Transverse colon (tissue), 3 donors: Measurements from ENCODE around the gene TRIM44.

Experiments used
- POLR2A ChIP-seq: fragments of 450-650 bp; IDR thresholded peaks from one replicate; pipeline ENCODE4 v1.6.1; 2016; ENCODE audit warnings: antibody characterized with exemption, mild to moderate bottlenecking, moderate library complexity
- TF ChIP-seq, protein P1 (sequence below), 5 experiments: fragments of 200-600 bp in 3 of 5; fragments of 450-650 bp in 2 of 5; sonication (generic) in 3 of 5; IDR thresholded peaks; 1 replicate in 2 of 5; 2 replicates in 3 of 5; pipeline ENCODE4 v1.5.1; 2016 to 2017; ENCODE audit warnings: antibody characterized with exemption in 5 of 5, inconsistent platforms in 3 of 5, mild to moderate bottlenecking in 2 of 5, moderate library complexity in 1 of 5

DNA sequence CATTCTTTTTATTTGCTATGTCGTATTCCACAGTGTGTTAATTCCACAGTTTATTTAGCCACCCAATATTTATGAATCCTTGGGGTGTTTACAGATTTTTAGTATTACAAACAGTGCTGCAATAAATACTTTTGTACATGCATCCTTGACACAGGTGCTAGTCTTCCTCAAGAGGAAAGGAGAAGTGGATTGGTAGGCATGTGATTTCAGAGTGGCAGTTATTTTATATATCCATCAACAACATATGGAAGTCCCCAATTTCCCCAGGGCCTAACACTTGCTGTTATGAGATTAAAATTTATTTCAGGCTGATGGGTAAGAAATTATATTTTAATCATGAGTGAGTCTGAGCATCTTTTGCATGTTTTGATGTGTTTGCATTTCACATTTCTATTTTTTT, 17.9 kb downstream of the TRIM44 start:
- TF ChIP-seq, protein P1, sequence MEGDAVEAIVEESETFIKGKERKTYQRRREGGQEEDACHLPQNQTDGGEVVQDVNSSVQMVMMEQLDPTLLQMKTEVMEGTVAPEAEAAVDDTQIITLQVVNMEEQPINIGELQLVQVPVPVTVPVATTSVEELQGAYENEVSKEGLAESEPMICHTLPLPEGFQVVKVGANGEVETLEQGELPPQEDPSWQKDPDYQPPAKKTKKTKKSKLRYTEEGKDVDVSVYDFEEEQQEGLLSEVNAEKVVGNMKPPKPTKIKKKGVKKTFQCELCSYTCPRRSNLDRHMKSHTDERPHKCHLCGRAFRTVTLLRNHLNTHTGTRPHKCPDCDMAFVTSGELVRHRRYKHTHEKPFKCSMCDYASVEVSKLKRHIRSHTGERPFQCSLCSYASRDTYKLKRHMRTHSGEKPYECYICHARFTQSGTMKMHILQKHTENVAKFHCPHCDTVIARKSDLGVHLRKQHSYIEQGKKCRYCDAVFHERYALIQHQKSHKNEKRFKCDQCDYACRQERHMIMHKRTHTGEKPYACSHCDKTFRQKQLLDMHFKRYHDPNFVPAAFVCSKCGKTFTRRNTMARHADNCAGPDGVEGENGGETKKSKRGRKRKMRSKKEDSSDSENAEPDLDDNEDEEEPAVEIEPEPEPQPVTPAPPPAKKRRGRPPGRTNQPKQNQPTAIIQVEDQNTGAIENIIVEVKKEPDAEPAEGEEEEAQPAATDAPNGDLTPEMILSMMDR (IDR thresholded peaks at IDR 0.05): no peak
- TF ChIP-seq POLR2A: no peak
